Measurements from ENCODE around the gene CDIP1. TPM values are rescaled to one million over a fixed set of nuclear protein-coding genes. Genes with fewer than 3 reads are reported as not detected.

CDIP1 gene
- total and polyA plus RNA-seq, 11 donors, result 33.3 to 51.1 (median 46.3) TPM

DNA sequence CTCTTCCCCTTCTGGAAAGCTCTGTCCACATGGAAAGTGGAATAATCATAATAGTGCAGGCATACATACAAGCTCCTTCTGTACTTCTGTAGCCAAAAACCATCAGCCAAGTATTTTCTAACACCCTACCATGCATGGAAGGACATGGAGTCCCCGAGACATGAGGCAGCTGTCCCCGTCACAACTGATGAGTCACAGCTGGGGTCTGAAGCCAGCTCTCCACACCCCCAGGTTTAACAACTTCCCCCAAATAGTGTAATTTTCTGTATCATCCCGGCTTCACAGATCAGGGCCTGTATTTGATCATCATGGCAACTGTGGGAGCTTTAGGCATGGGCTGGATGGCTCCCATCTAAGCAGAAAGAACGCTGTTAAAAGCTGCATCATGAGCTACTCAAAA is 34.1 kb upstream of the CDIP1 start:
- H3K4me3 ChIP-seq, result no peak overlapping the region
- WGBS, 4 donors, result 55 to 69% (median 62%) methylated on average over 4 of the region's 4 CpGs
- no peaks in the 10 kb centered on the region for H3K9me3 ChIP-seq
- H3K4me1 ChIP-seq, result no peaks in the 10 kb centered on the region
- ATAC-seq (peak; percentile 28 to 74 (median 59)), DNase-seq (peak in 1 of 5 donors; percentile 39)
- TF ChIP-seq POLR2A (IDR thresholded peaks at IDR 0.05) (no peak), CTCF (IDR thresholded peaks at IDR 0.05) (no peak)
- H3K27ac ChIP-seq, result no peak overlapping the region
- H3K36me3 ChIP-seq, result no peaks in the 10 kb centered on the region
- H3K27me3 ChIP-seq, result no peaks in the 10 kb centered on the region
- intact Hi-C loops (cut with DNase I), result no loop called here

- no peak for ATAC-seq
- no peaks in the 10 kb centered on the region for H3K27me3 ChIP-seq
- H3K9me3 ChIP-seq, result no peaks in the 10 kb centered on the region
- intact Hi-C loops (cut with DNase I), result no loop called here
- no peak overlapping the region for H3K27ac ChIP-seq
- H3K4me1 ChIP-seq, result no peaks in the 10 kb centered on the region
- DNase-seq, result no peak
- H3K4me3 ChIP-seq, result no peak overlapping the region
- no peaks in the 10 kb centered on the region for H3K36me3 ChIP-seq
- 76 to 81% (median 77%) methylated on average over 15 of the region's 15 CpGs for WGBS, 4 donors
- TF ChIP-seq POLR2A (IDR thresholded peaks at IDR 0.05), result no peak
These were observed 32.2 kb upstream of the CDIP1 start for GRCh38 chr16:4570688-4571321.

DNA sequence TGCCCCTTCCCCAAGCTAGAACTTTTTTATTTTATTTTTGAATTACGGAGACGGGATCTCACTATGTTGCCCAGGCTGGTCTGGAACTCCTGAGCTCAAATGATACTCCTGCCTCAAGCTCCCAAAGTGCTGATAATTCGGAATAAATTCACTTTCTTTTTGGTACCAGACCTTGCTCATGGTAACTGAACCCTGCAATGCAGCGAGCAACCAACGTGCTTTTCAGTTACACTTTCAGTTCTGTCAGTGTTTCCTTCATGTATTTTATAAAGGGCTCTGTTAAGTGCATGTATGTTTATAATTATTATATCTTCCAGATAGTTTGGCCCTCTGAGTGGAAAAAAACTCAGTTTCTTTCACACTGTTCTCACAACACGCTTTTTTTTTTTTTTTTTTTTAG is 31.5 kb upstream of the CDIP1 start:
- TF ChIP-seq POLR2A (IDR thresholded peaks at IDR 0.05) (no peak), CTCF (IDR thresholded peaks at IDR 0.05) (no peak)
- H3K9me3 ChIP-seq, result no peaks in the 10 kb centered on the region
- H3K4me1 ChIP-seq, result no peaks in the 10 kb centered on the region
- 76 to 83% (median 79%) methylated on average over 6 of the region's 6 CpGs for WGBS, 4 donors
- H3K4me3 ChIP-seq, result no peak overlapping the region
- no peak for ATAC-seq
- H3K27me3 ChIP-seq, result no peaks in the 10 kb centered on the region
- intact Hi-C loops (cut with DNase I), result no loop called here
- no peak for DNase-seq
- no peaks in the 10 kb centered on the region for H3K36me3 ChIP-seq
- H3K27ac ChIP-seq, result no peak overlapping the region

- ATAC-seq, result no peak
- no peaks in the 10 kb centered on the region for H3K9me3 ChIP-seq
- DNase-seq, result no peak
- intact Hi-C loops (cut with DNase I), result no loop called here
- H3K4me3 ChIP-seq, result no peak overlapping the region
- 85 to 89% (median 87%) methylated on average over 3 of the region's 3 CpGs for WGBS, 4 donors
- H3K4me1 ChIP-seq, result no peaks in the 10 kb centered on the region
- no peaks in the 10 kb centered on the region for H3K36me3 ChIP-seq
- TF ChIP-seq POLR2A (IDR thresholded peaks at IDR 0.05) (no peak), CTCF (IDR thresholded peaks at IDR 0.05) (no peak)
- no peak overlapping the region for H3K27ac ChIP-seq
- H3K27me3 ChIP-seq, result no peaks in the 10 kb centered on the region
These were observed 27.6 kb upstream of the CDIP1 start for GRCh38 chr16:4566144-4566543.
